ENCODE results near the gene CCNO.

The CCNO gene, protein sequence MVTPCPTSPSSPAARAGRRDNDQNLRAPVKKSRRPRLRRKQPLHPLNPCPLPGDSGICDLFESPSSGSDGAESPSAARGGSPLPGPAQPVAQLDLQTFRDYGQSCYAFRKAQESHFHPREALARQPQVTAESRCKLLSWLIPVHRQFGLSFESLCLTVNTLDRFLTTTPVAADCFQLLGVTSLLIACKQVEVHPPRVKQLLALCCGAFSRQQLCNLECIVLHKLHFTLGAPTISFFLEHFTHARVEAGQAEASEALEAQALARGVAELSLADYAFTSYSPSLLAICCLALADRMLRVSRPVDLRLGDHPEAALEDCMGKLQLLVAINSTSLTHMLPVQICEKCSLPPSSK

DNA sequence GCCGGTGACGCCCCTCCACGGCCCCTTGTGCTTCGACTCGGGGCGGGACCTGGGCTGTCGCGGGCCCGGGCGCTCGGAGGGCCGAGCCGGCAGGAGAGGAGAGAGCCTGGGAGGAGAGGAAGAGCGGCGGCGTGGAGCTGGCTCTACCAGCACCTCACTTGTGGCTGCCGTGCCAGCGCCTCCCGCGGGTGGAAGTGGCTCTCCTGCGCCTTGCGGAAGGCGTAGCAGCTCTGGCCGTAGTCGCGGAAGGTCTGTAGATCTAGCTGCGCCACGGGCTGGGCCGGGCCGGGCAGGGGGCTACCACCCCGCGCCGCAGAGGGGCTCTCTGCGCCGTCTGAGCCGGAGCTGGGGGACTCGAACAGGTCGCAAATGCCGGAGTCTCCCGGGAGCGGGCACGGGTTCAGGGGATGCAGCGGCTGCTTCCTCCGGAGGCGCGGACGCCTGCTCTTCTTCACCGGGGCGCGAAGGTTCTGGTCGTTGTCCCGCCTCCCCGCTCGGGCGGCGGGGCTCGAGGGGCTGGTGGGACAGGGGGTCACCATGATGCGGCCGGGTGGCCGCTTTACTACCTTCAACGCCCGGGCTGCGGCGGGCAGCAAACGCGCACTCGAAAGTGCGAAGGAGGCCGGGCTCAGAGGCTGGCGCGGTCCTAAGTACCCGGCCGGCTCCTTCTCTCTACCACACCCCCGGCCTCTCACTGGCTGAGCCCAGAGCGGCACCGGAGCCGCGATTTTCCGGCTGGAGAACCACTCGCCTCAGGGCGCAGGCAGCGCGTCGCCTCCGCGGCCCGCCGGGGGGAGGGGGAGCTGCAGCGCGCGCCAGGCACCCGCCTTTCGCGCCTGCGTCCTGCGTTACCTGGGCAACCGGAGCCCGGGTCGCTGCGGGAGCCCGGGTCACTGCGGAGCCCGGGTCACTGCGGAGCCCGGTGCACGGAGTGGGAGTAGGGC lies at the start of gene CCNO:
CCNO (minus strand) TSS at position 624 of the 944 bp plus-strand sequence; CDS start at position 539, 85 bp downstream.
- peak in 1 of 2 donors; percentile 40 for DNase-seq (ENCODE audit: low read depth in 1 of 2, low spot score in 1 of 2)

DNA sequence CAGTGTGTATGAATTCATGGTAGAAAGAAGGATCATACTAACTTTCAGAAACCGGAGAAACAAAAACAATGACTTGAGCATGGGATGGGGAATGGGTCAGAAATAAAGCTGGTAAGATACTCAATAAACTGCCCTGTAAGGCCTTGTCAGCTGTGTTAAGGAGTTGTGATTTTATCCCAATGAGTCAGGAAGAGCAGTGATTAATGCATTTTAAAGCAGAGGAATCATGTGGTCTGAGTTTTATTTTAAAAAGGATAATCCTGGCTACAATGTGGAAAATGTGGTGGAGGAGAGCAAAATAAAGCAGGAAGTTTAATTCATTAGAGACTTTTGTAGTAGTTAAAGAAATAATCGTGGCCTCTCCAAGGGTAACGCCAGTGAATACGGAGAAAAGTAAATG lies 45.4 kb upstream of the CCNO start:
- no peak for DNase-seq (ENCODE audit: low read depth in 1 of 2, low spot score in 1 of 2)

DNA sequence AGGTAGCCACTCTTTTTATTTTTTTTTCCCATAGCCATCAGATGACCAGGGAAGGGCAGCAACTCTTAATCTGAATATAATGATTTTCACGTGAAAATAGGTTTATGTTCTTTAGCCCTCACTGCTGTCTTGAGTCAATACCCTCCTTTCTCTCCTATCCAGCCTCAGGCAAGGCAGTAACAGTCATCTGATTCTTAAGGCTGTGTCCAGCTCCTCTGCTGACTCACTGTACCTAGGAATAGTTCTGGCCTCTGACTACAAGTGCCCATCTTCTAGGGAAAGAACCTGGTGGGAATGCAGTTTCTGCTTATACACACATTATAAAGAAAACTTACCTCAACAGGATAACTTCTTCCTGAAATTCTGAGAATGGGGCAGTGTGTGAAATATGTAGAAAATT lies 43.4 kb upstream of the CCNO start:
- no peak for DNase-seq (ENCODE audit: low read depth in 1 of 2, low spot score in 1 of 2)

- no peak for DNase-seq (ENCODE audit: low read depth in 1 of 2, low spot score in 1 of 2)
Observed at GRCh38 chr5:55258339-55258738, 24.9 kb upstream of the CCNO start.

DNA sequence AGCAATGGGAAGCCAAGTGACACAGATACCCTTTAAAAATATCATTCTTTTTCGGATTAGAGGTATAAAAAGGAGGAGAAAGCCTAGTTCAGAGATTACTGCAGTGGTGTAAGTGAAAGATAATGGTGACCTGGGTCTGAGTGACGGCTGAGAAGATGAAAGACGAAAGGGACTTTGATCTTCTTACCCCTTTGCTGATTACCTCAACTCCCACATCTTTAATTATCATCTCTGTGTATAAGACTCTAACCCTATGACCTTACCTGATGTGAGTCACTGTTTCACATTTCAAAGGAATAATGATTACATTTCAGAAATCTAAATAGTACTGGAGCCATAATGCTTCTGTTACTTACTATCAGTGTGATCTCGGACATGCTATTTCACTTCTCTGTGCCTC lies 21.4 kb upstream of the CCNO start:
- DNase-seq (ENCODE audit: low read depth in 1 of 2, low spot score in 1 of 2): no peak

- no peak for DNase-seq (ENCODE audit: low read depth in 1 of 2, low spot score in 1 of 2)
Observed at GRCh38 chr5:55250064-55250463, 16.7 kb upstream of the CCNO start.

GRCh38 chr5:55241746-55242145 lies 8.3 kb upstream of the CCNO start:
- no peak for DNase-seq (ENCODE audit: low read depth in 1 of 2, low spot score in 1 of 2)

- DNase-seq (ENCODE audit: low read depth in 1 of 2, low spot score in 1 of 2): no peak
Observed at GRCh38 chr5:55236800-55237199, 3.4 kb upstream of the CCNO start.

DNA sequence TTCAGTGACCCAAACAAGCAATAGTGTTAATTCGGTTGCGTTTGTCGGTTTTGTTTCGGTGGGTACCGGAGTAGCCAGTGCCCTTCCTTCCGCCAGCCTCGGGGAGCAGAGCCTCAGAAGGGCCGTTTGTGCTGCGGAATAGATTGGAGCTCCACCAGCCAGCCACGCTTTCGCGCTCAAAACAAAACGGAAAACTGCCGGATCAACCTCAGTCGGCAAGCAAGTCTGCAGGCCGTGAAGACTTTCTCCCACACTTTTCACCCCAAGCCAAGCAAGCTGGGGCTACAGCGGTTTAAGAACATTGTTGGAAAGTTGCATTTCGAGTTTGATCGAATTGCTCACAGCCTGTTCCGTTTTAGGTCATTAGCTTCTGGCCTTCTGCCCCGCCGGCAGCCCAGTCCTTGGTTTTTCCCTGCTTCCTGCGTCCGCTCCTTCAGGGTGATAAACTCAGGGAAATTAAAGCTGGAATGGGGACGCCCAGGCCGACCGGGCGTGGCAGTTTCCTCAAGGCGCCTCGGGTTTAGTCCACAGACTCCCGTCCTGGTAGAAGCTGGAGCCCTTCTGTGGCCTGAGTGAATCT lies 803 bp upstream of the CCNO start:
- DNase-seq (ENCODE audit: low read depth in 1 of 2, low spot score in 1 of 2): no peak

- DNase-seq (ENCODE audit: low read depth in 1 of 2, low spot score in 1 of 2): no peak
Observed at GRCh38 chr5:55232271-55232984, 980 bp downstream of the CCNO start.

- no peak for DNase-seq (ENCODE audit: low read depth in 1 of 2, low spot score in 1 of 2)
Observed at GRCh38 chr5:55231919-55232270, 1.5 kb downstream of the CCNO start.

- DNase-seq (ENCODE audit: low read depth in 1 of 2, low spot score in 1 of 2): peak in 1 of 2 donors; percentile 10
Observed at GRCh38 chr5:55231029-55231918, 2.1 kb downstream of the CCNO start.

DNA sequence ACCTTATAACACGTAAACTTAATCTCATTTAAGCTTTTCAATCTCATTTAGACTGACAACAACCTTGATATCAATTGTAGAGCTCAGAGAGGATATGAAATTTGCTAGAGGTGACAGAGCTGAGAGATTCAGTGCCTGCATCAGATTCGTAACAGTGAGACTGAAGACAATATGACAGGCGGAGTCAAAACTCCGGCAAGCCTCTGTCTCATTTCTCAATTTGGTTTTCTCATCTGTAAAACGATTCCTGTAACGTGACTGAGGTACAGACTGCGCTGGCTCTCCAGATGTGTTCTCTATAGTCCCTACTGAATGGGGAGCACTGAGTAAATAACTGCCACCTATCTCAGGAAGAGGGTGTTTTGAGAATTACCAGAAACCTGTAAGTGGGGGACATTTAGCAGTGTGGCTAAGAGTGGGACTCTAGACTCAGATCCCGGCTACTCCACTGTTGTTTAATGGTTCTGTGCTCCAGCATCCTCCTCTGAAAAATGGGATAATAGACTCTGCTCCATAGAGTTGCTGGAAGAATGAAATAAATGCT lies 3.2 kb downstream of the CCNO start:
- no peak for DNase-seq (ENCODE audit: low read depth in 1 of 2, low spot score in 1 of 2)

DNA sequence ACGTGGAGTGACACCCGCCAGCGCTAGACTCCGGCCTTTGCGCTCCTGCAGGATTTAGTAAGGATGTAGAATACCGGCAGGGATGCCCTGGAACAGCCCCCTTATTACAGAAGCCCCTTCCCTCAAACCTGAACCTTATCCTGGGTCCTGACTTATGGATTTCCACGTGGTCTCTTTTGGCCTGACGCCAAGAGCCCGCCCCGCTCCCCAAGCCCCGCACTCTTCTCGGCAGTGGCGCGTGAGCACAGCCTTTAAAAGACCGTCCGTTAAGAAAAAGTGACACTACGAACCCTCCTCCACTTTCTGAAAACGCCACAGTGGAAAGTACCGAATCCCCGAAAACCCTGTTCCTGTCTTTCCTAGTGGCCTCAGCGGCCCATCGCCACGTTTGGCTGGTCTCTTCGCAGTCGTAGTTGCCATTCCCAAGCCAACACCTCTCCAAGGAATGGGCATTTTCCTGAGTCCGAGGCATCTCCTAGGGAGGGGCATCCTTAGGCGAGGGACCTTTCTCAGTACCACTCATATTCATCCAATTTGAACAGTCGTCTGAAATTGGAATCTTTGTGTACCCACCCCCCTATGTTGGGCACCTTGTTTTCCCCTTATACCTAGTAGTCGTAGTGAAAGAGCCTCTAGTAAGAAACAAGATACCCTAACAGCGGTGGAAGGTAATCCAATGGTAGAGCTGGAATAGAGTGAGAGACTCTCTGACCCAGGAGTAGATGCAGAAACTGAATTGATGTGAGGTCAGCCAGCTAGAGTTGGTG lies 5.6 kb downstream of the CCNO start:
- DNase-seq (ENCODE audit: low read depth in 1 of 2, low spot score in 1 of 2): no peak

DNA sequence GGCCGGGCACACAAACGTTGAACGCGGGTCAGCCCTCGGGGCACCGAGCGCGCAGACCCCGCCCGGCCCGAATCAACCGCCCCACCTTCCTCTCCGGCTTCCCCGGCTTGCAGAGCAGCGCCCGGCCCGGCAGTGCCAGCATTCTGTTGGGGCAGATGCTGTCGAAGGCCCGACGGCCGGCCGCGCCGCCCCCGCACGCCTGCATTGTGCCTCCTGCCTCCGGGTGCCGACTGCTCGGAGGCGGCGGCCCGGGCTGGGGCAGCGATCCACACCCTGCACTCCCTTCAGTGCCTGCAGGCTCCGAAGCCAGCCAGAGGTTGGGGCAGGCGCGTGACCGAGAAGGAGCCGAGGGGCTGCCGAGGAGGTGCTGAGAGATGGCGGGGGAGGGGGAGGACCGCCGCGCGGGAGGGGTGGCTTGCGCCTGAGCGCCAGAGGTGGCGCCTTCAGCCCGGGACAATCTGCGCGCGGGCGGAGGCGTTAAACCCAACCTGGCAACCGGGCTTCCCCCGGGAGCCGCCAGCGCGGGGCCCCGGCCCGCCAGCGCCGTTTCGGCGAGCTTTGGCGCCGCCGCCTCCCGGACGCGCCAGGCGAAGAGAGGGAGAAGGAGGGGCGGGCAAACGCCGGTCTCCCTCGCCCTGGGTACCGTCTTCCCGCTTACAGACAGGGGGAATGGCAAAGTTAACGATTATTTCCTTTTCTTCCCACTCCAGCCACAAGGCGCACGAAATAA lies 6.3 kb downstream of the CCNO start, which contains the start of gene MCIDAS:
MCIDAS (minus strand) TSS at position 382 of the 730 bp plus-strand sequence; CDS start at position 205, 177 bp downstream.
- DNase-seq (ENCODE audit: low read depth in 1 of 2, low spot score in 1 of 2): peak in 1 of 2 donors; percentile 56

- DNase-seq (ENCODE audit: low read depth in 1 of 2, low spot score in 1 of 2): peak in 1 of 2 donors; percentile 54
Observed at GRCh38 chr5:55226027-55226933, 7.1 kb downstream of the CCNO start.

- DNase-seq (ENCODE audit: low read depth in 1 of 2, low spot score in 1 of 2): no peak
Observed at GRCh38 chr5:55225346-55225745, 8.1 kb downstream of the CCNO start.

Measured in stimulated activated CD4-positive, alpha-beta T cell treated with anti-CD3 and anti-CD28 coated beads, Interleukin-15, amount 100 ng/mL, for 1 hour (primary cell).